Panc1 (cell line): ENCODE data around the gene FOXO1.

ENCODE experiments used
- POLR2AphosphoS5 ChIP-seq: IDR thresholded peaks from 2 replicates; pipeline ENCODE4 v1.6.1; 2012; ENCODE audit warnings: mild to moderate bottlenecking, low read depth, low read length, moderate library complexity
- TF ChIP-seq, protein P1 (sequence below): fragments of 450-650 bp; IDR thresholded peaks from 2 replicates; pipeline ENCODE4 v1.5.1; 2017; ENCODE audit warnings: mild to moderate bottlenecking

DNA sequence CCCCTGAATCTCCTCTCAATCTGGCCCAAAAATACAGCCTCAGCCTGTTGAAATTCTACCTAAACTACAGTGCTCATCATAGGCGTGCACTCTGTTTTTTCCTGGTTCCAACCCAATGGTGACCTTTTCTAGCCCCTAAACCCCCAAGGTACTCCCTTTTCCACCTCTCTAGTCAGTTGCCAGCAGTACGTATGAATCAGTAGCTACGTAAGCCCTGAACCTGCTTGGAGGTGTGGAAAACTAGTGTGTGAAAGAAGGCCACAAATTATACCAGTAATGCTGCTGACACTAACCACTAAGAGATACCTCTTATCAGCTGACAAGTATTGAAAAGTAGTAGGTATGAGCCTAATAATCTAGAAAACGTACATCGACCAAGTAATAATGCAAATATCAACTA, 60.9 kb downstream of the FOXO1 start:
- TF ChIP-seq POLR2AphosphoS5: no peak
- TF ChIP-seq, protein P1, sequence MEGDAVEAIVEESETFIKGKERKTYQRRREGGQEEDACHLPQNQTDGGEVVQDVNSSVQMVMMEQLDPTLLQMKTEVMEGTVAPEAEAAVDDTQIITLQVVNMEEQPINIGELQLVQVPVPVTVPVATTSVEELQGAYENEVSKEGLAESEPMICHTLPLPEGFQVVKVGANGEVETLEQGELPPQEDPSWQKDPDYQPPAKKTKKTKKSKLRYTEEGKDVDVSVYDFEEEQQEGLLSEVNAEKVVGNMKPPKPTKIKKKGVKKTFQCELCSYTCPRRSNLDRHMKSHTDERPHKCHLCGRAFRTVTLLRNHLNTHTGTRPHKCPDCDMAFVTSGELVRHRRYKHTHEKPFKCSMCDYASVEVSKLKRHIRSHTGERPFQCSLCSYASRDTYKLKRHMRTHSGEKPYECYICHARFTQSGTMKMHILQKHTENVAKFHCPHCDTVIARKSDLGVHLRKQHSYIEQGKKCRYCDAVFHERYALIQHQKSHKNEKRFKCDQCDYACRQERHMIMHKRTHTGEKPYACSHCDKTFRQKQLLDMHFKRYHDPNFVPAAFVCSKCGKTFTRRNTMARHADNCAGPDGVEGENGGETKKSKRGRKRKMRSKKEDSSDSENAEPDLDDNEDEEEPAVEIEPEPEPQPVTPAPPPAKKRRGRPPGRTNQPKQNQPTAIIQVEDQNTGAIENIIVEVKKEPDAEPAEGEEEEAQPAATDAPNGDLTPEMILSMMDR: no peak
